ENCODE measurements around the gene ACSS1.

ACSS1 gene

DNA sequence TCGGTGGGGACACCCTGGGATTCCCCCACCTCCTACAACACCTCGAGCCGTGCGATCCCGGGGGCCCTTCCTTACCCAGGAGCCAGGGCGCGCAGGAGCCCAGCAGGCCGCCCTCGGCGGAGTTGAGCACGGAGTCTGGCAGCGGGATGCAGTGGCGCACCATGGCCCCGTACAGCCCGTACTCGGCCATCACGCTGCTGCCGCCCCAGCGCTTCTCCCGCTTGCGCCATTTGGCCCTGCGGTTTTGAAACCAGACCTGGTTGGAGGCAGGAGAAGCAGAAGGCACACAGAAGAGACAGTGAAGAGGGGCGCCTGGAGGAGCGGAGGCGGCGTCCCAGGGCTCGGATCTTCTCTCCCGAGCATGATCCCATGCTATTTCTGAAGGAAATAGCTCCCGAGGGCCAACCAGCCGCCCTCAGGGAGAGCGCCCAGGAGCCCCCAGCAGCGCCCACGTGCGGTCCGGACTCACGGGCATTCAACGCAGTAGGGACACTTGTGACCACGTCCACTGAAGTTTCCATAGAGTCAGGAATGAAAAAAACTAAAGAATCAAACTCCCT is 19.8 kb upstream of the ACSS1 start:
- peak; percentile 36 for DNase-seq

GRCh38 chr20:25076731-25077609 is 19.0 kb upstream of the ACSS1 start:
- peak; percentile 48 for DNase-seq

DNA sequence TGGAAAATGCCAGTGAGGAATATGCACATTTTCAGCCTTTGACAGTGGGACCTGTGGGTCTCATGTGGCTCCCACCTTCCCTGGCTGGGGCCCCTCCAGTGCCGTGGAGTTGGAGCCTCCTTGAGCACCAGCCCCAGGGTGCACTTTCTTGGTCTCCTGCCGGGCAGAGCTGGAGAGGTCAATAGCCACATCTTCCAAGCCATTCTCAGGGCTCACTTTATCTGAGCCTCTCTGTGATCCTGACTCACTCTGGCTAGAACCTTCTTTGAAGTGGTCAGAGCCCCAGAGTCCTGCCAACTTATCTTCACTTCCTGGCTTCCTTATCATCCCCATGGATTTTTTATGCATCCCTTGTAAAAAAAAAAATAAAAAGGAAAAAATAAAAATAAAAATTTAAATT is 18.3 kb upstream of the ACSS1 start:
- DNase-seq: no peak

DNA sequence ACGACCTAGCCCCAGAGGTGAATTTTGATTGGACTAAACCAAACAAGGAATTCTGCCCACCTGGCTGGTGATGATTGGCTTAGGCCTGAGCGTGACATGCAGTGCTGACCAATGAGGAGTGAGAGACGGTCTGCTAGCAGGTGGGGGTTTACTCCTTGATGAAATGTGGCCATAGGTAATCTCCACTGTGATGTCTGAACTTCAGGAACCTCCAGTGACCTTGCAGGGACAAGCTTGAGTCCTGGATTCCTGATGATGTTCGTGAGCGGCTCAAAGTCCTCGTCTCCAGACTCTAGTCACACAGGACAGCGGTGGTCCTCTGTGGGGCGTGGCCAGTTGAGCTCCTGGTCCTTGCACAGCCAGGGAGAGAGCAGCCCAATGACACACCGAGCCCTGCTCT is 15.6 kb upstream of the ACSS1 start:
- no peak for DNase-seq

DNA sequence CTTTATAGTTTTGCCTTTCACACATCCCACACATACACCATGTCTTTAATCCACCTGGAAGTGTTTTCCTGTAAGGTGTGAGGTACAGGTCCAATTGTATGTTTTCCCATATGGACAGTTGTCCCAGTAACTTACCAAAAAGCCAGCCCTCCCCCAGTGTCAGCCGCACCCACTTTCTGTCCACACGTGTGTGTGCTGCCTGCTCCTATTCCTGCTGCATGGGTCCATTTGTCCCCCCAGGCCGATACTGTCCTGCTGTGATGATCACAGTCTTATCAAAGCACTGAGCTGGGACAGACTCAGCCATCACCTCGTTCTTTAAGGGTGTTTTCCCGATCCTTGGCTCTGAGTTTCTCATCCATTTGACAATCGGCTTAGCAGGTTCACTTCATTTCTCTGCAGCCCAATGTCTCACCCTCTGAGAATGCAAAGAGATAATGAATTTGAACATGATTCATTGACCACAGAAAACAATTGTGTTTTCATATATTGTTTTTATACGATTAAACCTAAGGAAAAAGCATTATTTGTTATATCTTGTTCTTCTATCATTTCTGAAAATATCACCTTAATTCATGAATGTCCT is 14.4 kb upstream of the ACSS1 start:
- DNase-seq: no peak

- no peak for DNase-seq
Observed at GRCh38 chr20:25071734-25072133, 13.8 kb upstream of the ACSS1 start.

GRCh38 chr20:25070821-25071473 is 13.0 kb upstream of the ACSS1 start:
- DNase-seq: no peak

DNA sequence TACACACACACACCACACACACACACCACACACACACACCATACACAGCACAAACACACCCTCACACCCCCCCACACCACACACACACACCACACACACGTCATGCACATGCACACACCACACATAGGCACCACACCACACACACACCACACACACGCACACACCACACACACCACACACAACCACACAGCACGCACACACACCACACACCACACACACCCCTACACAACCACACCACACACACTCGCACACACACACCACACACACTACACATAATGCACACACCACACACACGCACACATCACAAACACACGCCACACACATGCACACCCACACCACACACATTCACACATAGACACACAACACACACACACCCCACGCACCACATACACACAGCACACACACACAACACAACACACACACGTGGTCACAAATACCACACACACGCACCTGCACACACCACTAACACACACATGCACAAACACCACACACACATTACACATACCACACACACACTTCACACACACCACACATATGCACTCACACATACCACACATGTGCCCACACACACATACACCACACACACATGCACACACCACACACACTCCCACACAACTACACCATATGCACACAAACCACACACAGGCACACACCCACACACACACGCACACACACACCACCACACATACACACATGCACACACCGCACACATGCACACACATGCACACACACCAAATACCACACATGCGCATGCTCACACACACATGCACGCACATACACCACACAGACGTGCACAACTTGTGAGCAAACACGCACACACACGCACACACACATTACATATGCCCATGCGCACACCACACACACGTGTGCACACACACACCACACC is 9.4 kb upstream of the ACSS1 start:
- DNase-seq: no peak

DNA sequence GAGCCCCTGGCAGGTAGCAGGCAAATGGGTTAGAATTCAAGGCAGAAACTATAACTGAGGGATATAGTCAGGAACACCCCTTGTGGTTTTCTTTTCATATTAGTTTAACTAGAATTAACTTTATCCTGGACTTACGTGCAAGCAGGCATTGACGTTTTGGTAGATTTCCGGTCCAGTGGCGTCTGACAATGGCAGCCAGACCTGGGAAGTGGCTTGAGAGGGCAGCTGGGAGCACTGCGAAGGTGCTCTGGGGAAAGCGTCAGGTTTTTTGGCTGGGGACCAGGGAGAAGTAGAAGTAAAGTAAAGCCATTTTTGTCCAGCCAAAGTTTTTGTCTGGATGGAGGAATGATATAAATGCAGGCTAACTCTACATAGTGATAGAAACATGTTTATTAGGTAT is 8.4 kb upstream of the ACSS1 start:
- no peak for DNase-seq

DNA sequence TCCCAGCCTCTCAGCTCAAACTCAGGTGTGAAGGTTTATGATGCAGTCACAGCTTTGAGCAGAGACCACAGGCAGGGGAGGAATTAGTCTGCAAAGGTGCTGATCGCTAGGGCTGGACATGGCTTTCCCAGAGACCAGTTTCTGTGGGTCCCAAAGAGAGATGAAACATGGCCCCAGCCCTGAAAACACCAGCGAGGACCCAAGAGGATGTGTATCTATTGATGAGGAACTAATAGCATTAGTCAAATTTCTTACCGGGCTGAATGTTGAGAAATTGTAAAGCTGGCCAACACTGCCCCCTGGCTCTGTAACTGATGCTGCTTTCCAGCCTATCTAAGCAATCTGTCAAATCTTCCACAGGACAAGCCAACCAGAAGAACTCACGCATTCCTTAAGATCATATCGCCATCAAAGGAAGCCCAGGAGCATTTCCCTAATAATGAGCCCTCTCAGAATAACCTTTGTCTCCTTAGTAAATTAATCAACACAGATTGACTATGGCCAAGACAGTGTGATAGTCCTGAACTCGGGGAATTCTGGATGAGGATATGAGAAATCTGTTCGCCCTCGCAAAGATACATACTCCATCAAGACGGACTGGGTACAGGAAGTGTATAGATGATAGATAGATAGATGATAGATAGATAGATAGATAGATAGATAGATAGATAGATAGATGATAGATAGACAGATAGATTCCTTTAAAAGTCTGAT is 7.8 kb upstream of the ACSS1 start:
- peak; percentile 72 for DNase-seq

DNA sequence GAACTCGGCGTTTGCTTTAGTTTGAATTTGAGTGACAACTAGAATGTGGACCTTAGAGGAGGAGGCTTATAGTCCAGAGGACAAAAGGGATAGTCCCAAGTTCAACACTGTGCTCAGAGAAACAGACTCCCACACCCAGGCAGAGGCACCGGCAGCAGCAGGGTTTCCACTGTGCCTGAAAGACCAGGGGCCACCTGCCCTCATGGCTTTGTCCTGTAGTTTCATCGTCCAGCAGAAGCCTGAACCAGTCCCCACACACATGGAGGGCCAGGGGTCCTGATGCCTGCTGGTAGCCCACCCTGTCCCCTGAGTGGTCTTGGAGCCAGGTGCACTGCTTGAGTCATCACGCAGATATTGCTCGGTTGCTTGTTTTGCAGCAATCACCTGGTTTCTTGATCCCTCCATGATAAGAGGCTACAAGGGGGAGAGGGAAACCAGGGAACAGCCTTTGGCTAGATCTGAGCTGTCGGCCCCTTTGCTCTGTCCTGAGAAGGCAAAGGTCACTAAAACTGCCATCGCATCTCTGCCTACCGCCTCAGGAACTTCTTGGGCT is 7.2 kb upstream of the ACSS1 start:
- DNase-seq: no peak

- DNase-seq: no peak
Observed at GRCh38 chr20:25064561-25065071, 6.7 kb upstream of the ACSS1 start.

DNA sequence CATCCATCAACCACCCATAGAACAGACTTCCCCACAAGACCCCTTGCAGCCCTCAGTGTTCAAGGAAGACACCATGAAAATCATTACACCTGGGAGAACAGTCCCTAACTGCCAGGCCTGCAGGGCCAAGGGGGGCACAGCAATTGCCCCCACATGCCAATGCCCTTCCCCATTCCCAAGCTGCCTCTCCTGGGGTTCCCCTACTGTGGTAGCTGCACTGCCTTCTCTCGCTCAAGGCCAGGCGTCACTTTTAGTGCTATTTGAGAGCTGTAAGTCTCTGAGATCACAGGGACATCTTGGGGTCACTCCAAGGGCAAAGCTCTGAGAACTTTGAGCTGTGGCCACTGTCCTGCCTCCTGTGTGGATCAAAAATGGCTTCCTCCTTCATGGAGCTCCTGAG is 6.0 kb upstream of the ACSS1 start:
- no peak for DNase-seq

GRCh38 chr20:25063546-25063945 is 5.6 kb upstream of the ACSS1 start:
- no peak for DNase-seq

DNA sequence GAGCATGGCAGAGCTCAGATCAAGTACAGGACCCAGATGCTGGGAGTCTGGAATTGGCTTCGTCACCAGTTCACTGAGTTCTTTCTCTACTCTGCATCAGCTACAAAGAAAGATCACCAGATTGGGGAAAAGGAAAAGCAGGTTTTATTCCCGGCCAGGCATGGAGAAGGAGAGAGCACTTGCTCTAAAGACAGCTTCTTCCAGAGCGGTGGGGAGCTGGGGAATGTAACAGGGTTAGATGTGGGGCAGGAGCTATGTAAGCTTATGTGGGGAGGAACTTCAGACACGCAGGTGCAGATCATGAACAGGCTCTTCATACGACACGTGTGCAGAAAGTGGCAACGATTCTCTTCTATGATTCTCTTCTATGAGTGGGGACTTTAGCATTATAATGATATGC is 4.9 kb upstream of the ACSS1 start:
- no peak for DNase-seq

DNA sequence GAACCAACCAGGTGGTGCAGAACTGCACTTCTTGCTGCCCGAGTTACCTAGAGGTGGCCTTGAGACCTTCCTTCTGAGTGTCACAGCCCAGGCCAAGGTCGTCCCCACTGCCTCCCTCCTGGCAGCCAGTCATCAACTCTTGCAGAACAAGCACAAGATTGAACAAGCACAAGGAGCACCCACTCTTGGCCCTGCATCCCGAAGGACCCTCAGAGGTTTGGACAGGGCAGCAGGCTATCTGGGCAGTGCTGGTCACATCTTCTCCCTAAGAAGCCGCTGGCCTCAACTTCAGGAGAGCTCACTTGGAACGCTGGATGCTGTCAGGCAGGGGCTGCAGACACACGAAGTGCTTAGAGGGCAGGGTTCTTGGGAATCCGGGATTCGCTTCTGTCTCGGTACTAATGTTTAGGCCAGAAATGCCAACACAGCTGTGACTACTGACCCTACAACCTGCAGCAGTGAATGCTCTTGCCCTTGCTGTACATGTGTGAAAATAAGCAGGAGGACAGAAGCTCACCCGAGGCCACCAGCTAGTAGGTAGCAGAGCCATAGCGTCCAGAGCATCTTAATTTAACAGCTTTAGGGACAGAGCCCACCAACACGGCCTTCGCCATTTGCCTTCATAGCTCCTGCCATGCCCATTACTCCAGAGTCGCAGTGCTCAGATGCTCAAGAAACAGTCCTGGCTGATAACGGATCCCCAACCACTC is 4.0 kb upstream of the ACSS1 start:
- no peak for DNase-seq

GRCh38 chr20:25061103-25061799 is 3.3 kb upstream of the ACSS1 start:
- DNase-seq: no peak

GRCh38 chr20:25059866-25060465 is 2.0 kb upstream of the ACSS1 start:
- no peak for DNase-seq

Data from NCI-H526 treated with DMSO at 0.1 percent for 48 hours (cell line).